Brain microvascular endothelial cell (primary cell): ENCODE data around the gene VIPR2.
"Not testable (repeated sequence)": the region's sequence is repeated elsewhere in the genome, so short reads cannot be mapped to it uniquely, and the experiment has no call there.

Experiments used
- DNase-seq: peaks from one replicate; pipeline ENCODE4 v3.0.0-alpha.2; 2020
- H3K27ac ChIP-seq: fragments of 250-450 bp; sonication (Bioruptor Pico); 2 replicates; pipeline ENCODE4 v1.5.1; 2020; ENCODE audit warnings: mild to moderate bottlenecking, moderate library complexity
- H3K27me3 ChIP-seq: fragments of 250-450 bp; sonication (Bioruptor Pico); replicated peaks from 2 replicates; pipeline ENCODE4 v1.5.1; 2020; ENCODE audit warnings: mild to moderate bottlenecking
- H3K36me3 ChIP-seq: fragments of 250-450 bp; sonication (Bioruptor Pico); replicated peaks from 2 replicates; pipeline ENCODE4 v1.5.1; 2020; ENCODE audit warnings: mild to moderate bottlenecking
- H3K4me3 ChIP-seq: 2 replicates; pipeline ENCODE4 v1.5.1; 2011; ENCODE audit warnings: low read depth, mild to moderate bottlenecking, control low read depth, low read length, moderate library complexity
- CTCF ChIP-seq: IDR thresholded peaks from 2 replicates; pipeline ENCODE4 v1.5.1; 2011; ENCODE audit warnings: low read depth, mild to moderate bottlenecking, moderate library complexity, low read length, control low read depth, inconsistent platforms; ENCODE audit errors: missing control alignments
- in situ Hi-C: cut with HindIII; loops from 2 replicates; pipeline ENCODE4 v1.10.0; 2017; ENCODE audit warnings: low sequenced_read_pairs, low pct_ligation_motif_present

VIPR2 gene

GRCh38 chr7:159127691-159128642, 16.7 kb downstream of the VIPR2 start:
- TF ChIP-seq CTCF: no peak
- in situ Hi-C loops: no loop called here
- Histone ChIP-seq H3K27me3 (no peaks in the 10 kb centered on the region), H3K36me3 (no peaks in the 10 kb centered on the region), H3K4me3 (no peak overlapping the region), H3K27ac (no peak overlapping the region)
- no peak for DNase-seq

- no peak overlapping the region for H3K4me3 ChIP-seq
- no peaks in the 10 kb centered on the region for H3K36me3 ChIP-seq
- H3K27me3 ChIP-seq: no peaks in the 10 kb centered on the region
- in situ Hi-C loops: no loop called here
- no peak for TF ChIP-seq CTCF
- H3K27ac ChIP-seq: no peak overlapping the region
- no peak for DNase-seq
Observed at GRCh38 chr7:159126311-159127260, 18.1 kb downstream of the VIPR2 start.

- in situ Hi-C loops: no loop called here
- TF ChIP-seq CTCF: no peak
- H3K36me3 ChIP-seq: no peaks in the 10 kb centered on the region
Observed at GRCh38 chr7:159125955-159126270, 18.8 kb downstream of the VIPR2 start.

GRCh38 chr7:159125104-159125954, 19.3 kb downstream of the VIPR2 start:
- no peak for DNase-seq
- Histone ChIP-seq H3K4me3 (no peak overlapping the region), H3K27me3 (no peaks in the 10 kb centered on the region), H3K36me3 (no peaks in the 10 kb centered on the region), H3K27ac (no peak overlapping the region)
- in situ Hi-C loops: no loop called here
- TF ChIP-seq CTCF: no peak

More at GRCh38 chr7:159125955-159126270, 18.8 kb downstream of the VIPR2 start:
- Histone ChIP-seq H3K27ac (no peak overlapping the region), H3K4me3 (no peak overlapping the region), H3K27me3 (no peaks in the 10 kb centered on the region)
- no peak for DNase-seq

- H3K36me3 ChIP-seq, H3K4me3 ChIP-seq, H3K27ac ChIP-seq, in situ Hi-C loops, H3K27me3 ChIP-seq, DNase-seq: not testable (repeated sequence)
Observed at GRCh38 chr7:159123793-159124192, 20.9 kb downstream of the VIPR2 start.

GRCh38 chr7:159123294-159123693, 21.4 kb downstream of the VIPR2 start:
- in situ Hi-C loops, H3K4me3 ChIP-seq, H3K27me3 ChIP-seq, H3K36me3 ChIP-seq, DNase-seq, H3K27ac ChIP-seq: not testable (repeated sequence)
